NCI-H128 (cell line): ENCODE data around the gene TOB1.

Experiments used
- DNase-seq: peaks from one replicate; lab custom pipeline; 2025; ENCODE audit not compliant: unreplicated experiment; lab: John Stamatoyannopoulos, UW

The TOB1 gene

GRCh38 chr17:50866261-50866949 lies at the start of gene TOB1:
Gene TOB1, minus strand, starts transcription at chr17:50866354. Its CDS starts 2,337 bp downstream, at chr17:50864017.
- peak; percentile 88 for DNase-seq

- no peak for DNase-seq
Measured at GRCh38 chr17:50914505-50915063, 48.4 kb upstream of the TOB1 start.

- no peak for DNase-seq
Measured at GRCh38 chr17:50913120-50913519, 47.0 kb upstream of the TOB1 start.

GRCh38 chr17:50911890-50912289 lies 45.7 kb upstream of the TOB1 start:
- no peak for DNase-seq

- DNase-seq = no peak
Measured at GRCh38 chr17:50911450-50911849, 45.3 kb upstream of the TOB1 start.

GRCh38 chr17:50909765-50910605 lies 43.8 kb upstream of the TOB1 start:
- DNase-seq = no peak

GRCh38 chr17:50908860-50909764 lies 43.0 kb upstream of the TOB1 start:
- no peak for DNase-seq

GRCh38 chr17:50908140-50908859 lies 42.1 kb upstream of the TOB1 start:
- no peak for DNase-seq

- DNase-seq = no peak
Measured at GRCh38 chr17:50906443-50906842, 40.3 kb upstream of the TOB1 start.

GRCh38 chr17:50905460-50905803 lies 39.3 kb upstream of the TOB1 start:
- DNase-seq = no peak

GRCh38 chr17:50904518-50905459 lies 38.6 kb upstream of the TOB1 start:
- DNase-seq = no peak

- no peak for DNase-seq
Measured at GRCh38 chr17:50903604-50904517, 37.7 kb upstream of the TOB1 start.

- DNase-seq = no peak
Measured at GRCh38 chr17:50902372-50903353, 36.5 kb upstream of the TOB1 start.

- no peak for DNase-seq
Measured at GRCh38 chr17:50900383-50900892, 34.3 kb upstream of the TOB1 start.

- no peak for DNase-seq
Measured at GRCh38 chr17:50899559-50900319, 33.6 kb upstream of the TOB1 start.

- DNase-seq = no peak
Measured at GRCh38 chr17:50899005-50899460, 32.9 kb upstream of the TOB1 start.
